ENCODE data around the gene GPC1. TPM values are rescaled to one million over a fixed set of nuclear protein-coding genes. Genes with fewer than 3 reads are reported as not detected.

Gene GPC1
- total and polyA plus RNA-seq, 2 of the 13 experiments (the other 11 are each of a cell fraction or from before 2014, with no cell fraction given) = 4.0 to 5.5 TPM

- DNase-seq (ENCODE audit: low spot score) (no peak), FAIRE-seq (no peak), ATAC-seq (no peak)
- in situ Hi-C loops (cut with HindIII; ENCODE audit: extremely low pct_ligation_motif_present, low pct_unique_long_range_greater_than_20kb) (no loop called here), intact Hi-C loops (cut with micrococcal nuclease; ENCODE audit: unreplicated experiment) (no loop called here)
- TF ChIP-seq XBP1 (CRISPR knock-in tag; IDR thresholded peaks at IDR 0.05) (no peak), RBAK (CRISPR knock-in tag; IDR thresholded peaks at IDR 0.05) (no peak), ZNF557 (CRISPR knock-in tag; IDR thresholded peaks at IDR 0.05) (no peak)
- no peaks in the 10 kb centered on the region for H4K20me1 ChIP-seq (ENCODE audit: insufficient read depth, low read length)
- no peaks in the 10 kb centered on the region for H3K4me1 ChIP-seq (ENCODE audit: insufficient read depth, low read length)
- no peaks in the 10 kb centered on the region for H3K79me2 ChIP-seq (ENCODE audit: insufficient read depth, low read length)
- peaks cover 9% of the 10 kb centered on the region; the same call in 1 of the 2 replicates for H3K9me3 ChIP-seq (ENCODE audit: low read length)
- H3K36me3 ChIP-seq (replicated peaks in 1 of 2; ENCODE audit: control insufficient read depth in 1 of 2, insufficient read depth in 2 of 2, low read length in 2 of 2) = peaks cover 0 to 1% of the 10 kb centered on the region in 2 experiments; a peak in 1 of 5 replicates
- H2AFZ ChIP-seq (ENCODE audit: low read length) = no peak overlapping the region
- WGBS (ENCODE audit: low lambda C conversion rate) = 94% methylated on average over 13 of the region's 13 CpGs
- POLR2A ChIA-PET = no interaction called here
- no TSS peak for BruUV-seq (replicated peaks)
- H3K4me3 ChIP-seq (replicated peaks in 1 of 3; ENCODE audit: insufficient read depth in 1 of 3, low read depth in 2 of 3, low read length in 3 of 3) = no peak overlapping the region
- no peak overlapping the region for H3K9ac ChIP-seq (ENCODE audit: insufficient read depth, low read depth, low read length)
- H3K27ac ChIP-seq (ENCODE audit: extremely low read length, insufficient read depth, low read length) = no peak overlapping the region
- CTCF ChIA-PET (ENCODE audit: low intra/inter-chr PET ratio, low total read pairs) = no interaction called here
- H3K27me3 ChIP-seq (ENCODE audit: control insufficient read depth in 1 of 2, insufficient read depth in 2 of 2, low read length in 2 of 2) = no peaks in the 10 kb centered on the region
- no peak overlapping the region for H3K4me2 ChIP-seq (ENCODE audit: low read depth, low read length)
Measured at GRCh38 chr2:240477916-240478315, 42.5 kb downstream of the GPC1 start.

- no peaks in the 10 kb centered on the region for H4K20me1 ChIP-seq (ENCODE audit: insufficient read depth, low read length)
- ChIA-PET CTCF (ENCODE audit: low intra/inter-chr PET ratio, low total read pairs) (no interaction called here), POLR2A (no interaction called here)
- in situ Hi-C loops (cut with HindIII; ENCODE audit: extremely low pct_ligation_motif_present, low pct_unique_long_range_greater_than_20kb) (no loop called here), intact Hi-C loops (cut with micrococcal nuclease; ENCODE audit: unreplicated experiment) (no loop called here)
- no peak overlapping the region for H3K4me2 ChIP-seq (ENCODE audit: low read depth, low read length)
- no peaks in the 10 kb centered on the region for H3K27me3 ChIP-seq (ENCODE audit: control insufficient read depth in 1 of 2, insufficient read depth in 2 of 2, low read length in 2 of 2)
- ATAC-seq = no peak; the same call in 2 of the 3 replicates
- no peak for DNase-seq (ENCODE audit: low spot score)
- 93% methylated on average over 18 of the region's 21 CpGs for WGBS (ENCODE audit: low lambda C conversion rate)
- H3K27ac ChIP-seq (ENCODE audit: extremely low read length, insufficient read depth, low read length) = no peak overlapping the region
- peaks cover 3% of the 10 kb centered on the region; the same call in 1 of the 2 replicates for H3K9me3 ChIP-seq (ENCODE audit: low read length)
- no TSS peak for BruUV-seq (replicated peaks)
- no peaks in the 10 kb centered on the region for H3K79me2 ChIP-seq (ENCODE audit: insufficient read depth, low read length)
- peaks cover 0 to 1% of the 10 kb centered on the region in 2 experiments; a peak in 1 of 5 replicates for H3K36me3 ChIP-seq (replicated peaks in 1 of 2; ENCODE audit: control insufficient read depth in 1 of 2, insufficient read depth in 2 of 2, low read length in 2 of 2)
- H2AFZ ChIP-seq (ENCODE audit: low read length) = no peak overlapping the region
- no peak for FAIRE-seq
- no peaks in the 10 kb centered on the region for H3K4me1 ChIP-seq (ENCODE audit: insufficient read depth, low read length)
- no peak overlapping the region for H3K4me3 ChIP-seq (replicated peaks in 1 of 3; ENCODE audit: insufficient read depth in 1 of 3, low read depth in 2 of 3, low read length in 3 of 3)
- H3K9ac ChIP-seq (ENCODE audit: insufficient read depth, low read depth, low read length) = no peak overlapping the region
- TF ChIP-seq TERF1 (CRISPR knock-in tag; IDR thresholded peaks at IDR 0.05) = no peak
Measured at GRCh38 chr2:240478346-240479110, 43.1 kb downstream of the GPC1 start.
